NB4 (cell line): ENCODE results near the gene NTSR1.

Source experiments
- MYC ChIP-seq: IDR thresholded peaks from 2 replicates; pipeline ENCODE4 v1.6.1; 2011; ENCODE audit warnings: low read depth, low read length
- POLR2A ChIP-seq: IDR thresholded peaks from 2 replicates; pipeline ENCODE4 v1.6.1; 2011; ENCODE audit warnings: mild to moderate bottlenecking; ENCODE audit not compliant: insufficient read length; ENCODE audit errors: extremely low read depth
- TF ChIP-seq, protein P1 (sequence below): IDR thresholded peaks from one replicate; pipeline ENCODE4 v1.5.1; 2012; ENCODE audit warnings: low read depth, low read length
- TF ChIP-seq, protein P2 (sequence below): IDR thresholded peaks from 2 replicates; pipeline ENCODE4 v1.6.1; 2011; ENCODE audit warnings: low read depth, low read length

- TF ChIP-seq, protein P1, sequence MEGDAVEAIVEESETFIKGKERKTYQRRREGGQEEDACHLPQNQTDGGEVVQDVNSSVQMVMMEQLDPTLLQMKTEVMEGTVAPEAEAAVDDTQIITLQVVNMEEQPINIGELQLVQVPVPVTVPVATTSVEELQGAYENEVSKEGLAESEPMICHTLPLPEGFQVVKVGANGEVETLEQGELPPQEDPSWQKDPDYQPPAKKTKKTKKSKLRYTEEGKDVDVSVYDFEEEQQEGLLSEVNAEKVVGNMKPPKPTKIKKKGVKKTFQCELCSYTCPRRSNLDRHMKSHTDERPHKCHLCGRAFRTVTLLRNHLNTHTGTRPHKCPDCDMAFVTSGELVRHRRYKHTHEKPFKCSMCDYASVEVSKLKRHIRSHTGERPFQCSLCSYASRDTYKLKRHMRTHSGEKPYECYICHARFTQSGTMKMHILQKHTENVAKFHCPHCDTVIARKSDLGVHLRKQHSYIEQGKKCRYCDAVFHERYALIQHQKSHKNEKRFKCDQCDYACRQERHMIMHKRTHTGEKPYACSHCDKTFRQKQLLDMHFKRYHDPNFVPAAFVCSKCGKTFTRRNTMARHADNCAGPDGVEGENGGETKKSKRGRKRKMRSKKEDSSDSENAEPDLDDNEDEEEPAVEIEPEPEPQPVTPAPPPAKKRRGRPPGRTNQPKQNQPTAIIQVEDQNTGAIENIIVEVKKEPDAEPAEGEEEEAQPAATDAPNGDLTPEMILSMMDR, result no peak
- TF ChIP-seq POLR2A, result no peak
- TF ChIP-seq MYC, result no peak
- TF ChIP-seq, protein P2, sequence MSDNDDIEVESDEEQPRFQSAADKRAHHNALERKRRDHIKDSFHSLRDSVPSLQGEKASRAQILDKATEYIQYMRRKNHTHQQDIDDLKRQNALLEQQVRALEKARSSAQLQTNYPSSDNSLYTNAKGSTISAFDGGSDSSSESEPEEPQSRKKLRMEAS, result no peak
These were observed 18.3 kb upstream of the NTSR1 start for GRCh38 chr20:62690261-62690820.
